ENCODE data around the gene GOLIM4. TPM values are rescaled to one million over a fixed set of nuclear protein-coding genes. Genes with fewer than 3 reads are reported as not detected.

The GOLIM4 gene
- total and polyA plus RNA-seq, 2 experiments from 2014 or later = 34.4 to 50.5 TPM

- no peaks in the 10 kb centered on the region for H3K79me2 ChIP-seq (replicated peaks; ENCODE audit: insufficient read depth)
- peak; percentile 84 for DNase-seq (ENCODE audit: low spot score)
These were observed 55.0 kb downstream of the GOLIM4 start for GRCh38 chr3:168040607-168041208.

More at GRCh38 chr3:168040607-168041208, 55.0 kb downstream of the GOLIM4 start:
- TF ChIP-seq POLR2AphosphoS5 (IDR thresholded peaks at IDR 0.05; ENCODE audit: low read depth) = no peak
- TF ChIP-seq CTCF (conservative IDR thresholded peaks at IDR 0.05; ENCODE audit: low read depth in 2 of 2) = peak; percentile 76 to 85
- TF ChIP-seq ETS1 (IDR thresholded peaks at IDR 0.05) = no peak
- TF ChIP-seq ZNF462 (CRISPR knock-in tag; IDR thresholded peaks at IDR 0.05) = no peak
- TF ChIP-seq REST (IDR thresholded peaks at IDR 0.05; ENCODE audit: unreplicated experiment) = no peak
- H3K4me3 ChIP-seq = no peak overlapping the region
- H3K4me1 Mint-ChIP-seq = peaks cover 7% of the 10 kb centered on the region; the same call in 2 of the 3 replicates
- no peak overlapping the region for H3K27ac ChIP-seq (ENCODE audit: low read depth)
- no peak overlapping the region for H3K27ac Mint-ChIP-seq
- H3K36me3 Mint-ChIP-seq (ENCODE audit: low read depth) = peaks cover 25% of the 10 kb centered on the region
- H2AFZ ChIP-seq = no peak overlapping the region
- no peaks in the 10 kb centered on the region for H3F3A ChIP-seq (replicated peaks; ENCODE audit: low read depth)
- no peaks in the 10 kb centered on the region for H3K36me3 ChIP-seq (ENCODE audit: insufficient read depth)
- peak; percentile 81 for ATAC-seq
- no peaks in the 10 kb centered on the region for H3K9me2 ChIP-seq (ENCODE audit: insufficient read depth)
- no peaks in the 10 kb centered on the region for H3K9me3 Mint-ChIP-seq
- H3K27me3 Mint-ChIP-seq (ENCODE audit: insufficient read depth, low read depth, poor library complexity) = peaks cover 4% of the 10 kb centered on the region
- H3K4me1 ChIP-seq (ENCODE audit: insufficient read depth) = peaks cover 6% of the 10 kb centered on the region; the same call in 1 of the 2 replicates
- no peaks in the 10 kb centered on the region for H3K27me3 ChIP-seq (ENCODE audit: insufficient read depth)
- H3K4me2 ChIP-seq = no peak overlapping the region
- no peak overlapping the region for H3K4me3 Mint-ChIP-seq
- H4K20me1 ChIP-seq (replicated peaks; ENCODE audit: insufficient read depth) = no peaks in the 10 kb centered on the region
